Stimulated activated CD4-positive, alpha-beta T cell treated with anti-CD3 and anti-CD28 coated beads, Interleukin-2, amount 100 ng/mL, for 4 hours (primary cell): ENCODE measurements around the gene HIF1AN.

Experiments used
- DNase-seq: peaks from one replicate; pipeline ENCODE4 v3.0.0-alpha.2; 2020; ENCODE audit warnings: low read depth

Gene HIF1AN

GRCh38 chr10:100535715-100536353 is at the start of gene HIF1AN:
HIF1AN (plus strand) TSS chr10:100535943; CDS start chr10:100535959, 16 bp downstream.
- DNase-seq, result peak; percentile 86

- no peak for DNase-seq
Measured at GRCh38 chr10:100487529-100487928, 48.2 kb upstream of the HIF1AN start.

GRCh38 chr10:100489396-100489795 is 46.3 kb upstream of the HIF1AN start:
- no peak for DNase-seq

GRCh38 chr10:100490531-100490930 is 45.2 kb upstream of the HIF1AN start:
- no peak for DNase-seq

GRCh38 chr10:100496567-100496966 is 39.2 kb upstream of the HIF1AN start:
- DNase-seq, result no peak

GRCh38 chr10:100498059-100498458 is 37.7 kb upstream of the HIF1AN start:
- DNase-seq, result no peak

GRCh38 chr10:100501423-100501822 is 34.3 kb upstream of the HIF1AN start:
- no peak for DNase-seq

GRCh38 chr10:100502926-100503494 is 32.7 kb upstream of the HIF1AN start:
- no peak for DNase-seq

- DNase-seq, result no peak
Measured at GRCh38 chr10:100504096-100504495, 31.6 kb upstream of the HIF1AN start.

- DNase-seq, result no peak
Measured at GRCh38 chr10:100505164-100505563, 30.6 kb upstream of the HIF1AN start.

GRCh38 chr10:100506596-100507356 is 29.0 kb upstream of the HIF1AN start:
- no peak for DNase-seq

GRCh38 chr10:100507357-100507732 is 28.4 kb upstream of the HIF1AN start:
- DNase-seq, result no peak

- DNase-seq, result no peak
Measured at GRCh38 chr10:100508266-100508665, 27.5 kb upstream of the HIF1AN start.

GRCh38 chr10:100508691-100509150 is 27.0 kb upstream of the HIF1AN start:
- peak; percentile 39 for DNase-seq

GRCh38 chr10:100509241-100509840 is 26.4 kb upstream of the HIF1AN start:
- peak; percentile 55 for DNase-seq

- peak; percentile 50 for DNase-seq
Measured at GRCh38 chr10:100510533-100511308, 25.0 kb upstream of the HIF1AN start.

- DNase-seq, result no peak
Measured at GRCh38 chr10:100515612-100516011, 20.1 kb upstream of the HIF1AN start.

GRCh38 chr10:100516847-100517246 is 18.9 kb upstream of the HIF1AN start:
- DNase-seq, result no peak

- DNase-seq, result peak; percentile 39
Measured at GRCh38 chr10:100518761-100519241, 16.9 kb upstream of the HIF1AN start.

GRCh38 chr10:100519311-100520051 is 16.3 kb upstream of the HIF1AN start, which contains the start of gene SEC31B:
SEC31B (minus strand) TSS chr10:100519861; CDS start chr10:100516952, 2,909 bp downstream.
- DNase-seq, result no peak

GRCh38 chr10:100520811-100521210 is 14.9 kb upstream of the HIF1AN start:
- no peak for DNase-seq
